KMS-11 (cell line): Measurements from ENCODE around the gene PTPRN2.

Experiments used
- H2AFZ ChIP-seq: fragments of 200-600 bp; sonication (generic); 2 replicates; pipeline ENCODE4 v1.6.1; 2016; ENCODE audit warnings: antibody characterized with exemption, mixed run types, low read depth
- H3K27ac ChIP-seq: fragments of 200-600 bp; sonication (generic); 2 replicates; pipeline ENCODE4 v1.6.1; 2016; ENCODE audit warnings: mild to moderate bottlenecking, mixed run types
- H3K27me3 ChIP-seq: fragments of 200-600 bp; sonication (generic); 2 replicates; pipeline ENCODE4 v1.6.1; 2017; ENCODE audit warnings: mild to moderate bottlenecking, low read depth, mixed run types, moderate library complexity; ENCODE audit not compliant: insufficient read depth
- H3K36me3 ChIP-seq: fragments of 200-600 bp; sonication (generic); 2 replicates; pipeline ENCODE4 v1.6.1; 2017; ENCODE audit warnings: mild to moderate bottlenecking, mixed run types; ENCODE audit not compliant: insufficient read depth
- H3K4me1 ChIP-seq: fragments of 200-600 bp; sonication (generic); 2 replicates; pipeline ENCODE4 v1.6.1; 2016; ENCODE audit warnings: mild to moderate bottlenecking, low read depth, mixed run types; ENCODE audit not compliant: poor library complexity, severe bottlenecking
- H3K4me2 ChIP-seq: fragments of 200-600 bp; sonication (generic); 2 replicates; pipeline ENCODE4 v1.7.0; 2016; ENCODE audit warnings: mild to moderate bottlenecking, mixed run types
- H3K4me3 ChIP-seq: fragments of 200-600 bp; sonication (generic); IDR thresholded peaks from 2 replicates; pipeline ENCODE4 v1.6.1; 2017; ENCODE audit warnings: low read depth, low read length, mixed read lengths; ENCODE audit not compliant: insufficient read depth
- H3K79me2 ChIP-seq: fragments of 200-600 bp; sonication (generic); 2 replicates; pipeline ENCODE4 v1.6.1; 2016; ENCODE audit warnings: low read depth, mixed run types; ENCODE audit not compliant: insufficient read depth
- H3K9ac ChIP-seq: fragments of 200-600 bp; sonication (generic); 2 replicates; pipeline ENCODE4 v1.6.1; 2016; ENCODE audit warnings: mild to moderate bottlenecking, mixed run types
- H4K20me1 ChIP-seq: fragments of 200-600 bp; sonication (generic); 2 replicates; pipeline ENCODE4 v1.6.1; 2016; ENCODE audit warnings: mild to moderate bottlenecking, mixed run types; ENCODE audit not compliant: insufficient read depth
- CTCF ChIP-seq: fragments of 200-600 bp; sonication (generic); conservative IDR thresholded peaks from 2 replicates; pipeline ENCODE4 v1.6.1; 2017; ENCODE audit warnings: low read depth, mild to moderate bottlenecking, antibody characterized with exemption, low read length, moderate library complexity, mixed read lengths

The PTPRN2 gene

GRCh38 chr7:158606671-158607424, 19.2 kb upstream of the PTPRN2 start:
- no peak overlapping the region for H3K4me3 ChIP-seq
- no peak overlapping the region for H2AFZ ChIP-seq
- no peaks in the 10 kb centered on the region for H3K36me3 ChIP-seq
- H3K4me2 ChIP-seq, result no peak overlapping the region
- no peaks in the 10 kb centered on the region for H3K4me1 ChIP-seq
- no peaks in the 10 kb centered on the region for H3K27me3 ChIP-seq
- H3K9ac ChIP-seq, result no peak overlapping the region
- no peaks in the 10 kb centered on the region for H3K79me2 ChIP-seq
- H3K27ac ChIP-seq, result no peak overlapping the region
- no peak for TF ChIP-seq CTCF
- no peaks in the 10 kb centered on the region for H4K20me1 ChIP-seq

GRCh38 chr7:158606129-158606528, 18.5 kb upstream of the PTPRN2 start:
- H3K79me2 ChIP-seq, result no peaks in the 10 kb centered on the region
- no peak overlapping the region for H3K4me3 ChIP-seq
- H3K27ac ChIP-seq, result no peak overlapping the region
- no peak overlapping the region for H2AFZ ChIP-seq
- no peaks in the 10 kb centered on the region for H3K4me1 ChIP-seq
- no peaks in the 10 kb centered on the region for H3K36me3 ChIP-seq
- H3K4me2 ChIP-seq, result no peak overlapping the region
- no peak for TF ChIP-seq CTCF
- no peaks in the 10 kb centered on the region for H4K20me1 ChIP-seq
- no peak overlapping the region for H3K9ac ChIP-seq
- no peaks in the 10 kb centered on the region for H3K27me3 ChIP-seq

GRCh38 chr7:158603773-158604755, 16.4 kb upstream of the PTPRN2 start:
- Histone ChIP-seq H3K9ac (no peak overlapping the region), H3K36me3 (no peaks in the 10 kb centered on the region), H3K4me1 (no peaks in the 10 kb centered on the region), H3K27me3 (no peaks in the 10 kb centered on the region), H2AFZ (no peak overlapping the region), H3K27ac (no peak overlapping the region), H3K4me3 (no peak overlapping the region), H3K4me2 (no peak overlapping the region), H4K20me1 (no peaks in the 10 kb centered on the region), H3K79me2 (no peaks in the 10 kb centered on the region)
- TF ChIP-seq CTCF, result no peak

GRCh38 chr7:158602905-158603772, 15.5 kb upstream of the PTPRN2 start:
- Histone ChIP-seq H3K27me3 (no peaks in the 10 kb centered on the region), H3K9ac (no peak overlapping the region), H2AFZ (no peak overlapping the region), H3K36me3 (no peaks in the 10 kb centered on the region), H3K27ac (no peak overlapping the region), H3K4me3 (no peak overlapping the region), H3K79me2 (no peaks in the 10 kb centered on the region), H4K20me1 (no peaks in the 10 kb centered on the region), H3K4me1 (no peaks in the 10 kb centered on the region), H3K4me2 (no peak overlapping the region)
- TF ChIP-seq CTCF, result no peak
